Activated CD4-positive, alpha-beta T cell treated with anti-CD3 and anti-CD28 coated beads, Interleukin-2, amount 50 U/mL, for 48 hours (primary cell): ENCODE results near the gene RGS10.
"Not testable (repeated sequence)": the region's sequence is repeated elsewhere in the genome, so short reads cannot be mapped to it uniquely, and the experiment has no call there.

Experiments used
- DNase-seq, 2 experiments: peaks; one replicate each; pipeline ENCODE4 v3.0.0-alpha.2; 2020

RGS10 gene

GRCh38 chr10:119542357-119542987 is at the start of gene RGS10:
Gene RGS10, minus strand, starts transcription at chr10:119542719. Its CDS starts 81 bp downstream, at chr10:119542638.
- peak; percentile 88 to 89 for DNase-seq

- DNase-seq: no peak
Measured at GRCh38 chr10:119588071-119588470, 45.6 kb upstream of the RGS10 start.

- DNase-seq: no peak
Measured at GRCh38 chr10:119578355-119578754, 35.8 kb upstream of the RGS10 start.

- no peak for DNase-seq
Measured at GRCh38 chr10:119575991-119576390, 33.5 kb upstream of the RGS10 start.

GRCh38 chr10:119575506-119575905 is 33.0 kb upstream of the RGS10 start:
- no peak for DNase-seq

GRCh38 chr10:119567978-119568377 is 25.5 kb upstream of the RGS10 start:
- DNase-seq: no peak

- no peak for DNase-seq
Measured at GRCh38 chr10:119562097-119562496, 19.6 kb upstream of the RGS10 start.

- not testable (repeated sequence) for DNase-seq
Measured at GRCh38 chr10:119559511-119559910, 17.0 kb upstream of the RGS10 start.

GRCh38 chr10:119556081-119556480 is 13.6 kb upstream of the RGS10 start:
- DNase-seq: not testable (repeated sequence)

- no peak for DNase-seq
Measured at GRCh38 chr10:119555178-119555784, 12.8 kb upstream of the RGS10 start.

GRCh38 chr10:119550827-119551226 is 8.3 kb upstream of the RGS10 start:
- no peak for DNase-seq

GRCh38 chr10:119549247-119549999 is 6.9 kb upstream of the RGS10 start:
- DNase-seq: no peak

- DNase-seq: no peak
Measured at GRCh38 chr10:119546009-119546408, 3.5 kb upstream of the RGS10 start.

- DNase-seq: no peak
Measured at GRCh38 chr10:119545310-119545709, 2.8 kb upstream of the RGS10 start.

- no peak for DNase-seq
Measured at GRCh38 chr10:119543814-119544642, 1.5 kb upstream of the RGS10 start.

GRCh38 chr10:119542988-119543813 is 682 bp upstream of the RGS10 start:
- DNase-seq: peak; percentile 70 to 78

GRCh38 chr10:119541459-119542356 is 811 bp downstream of the RGS10 start:
- peak; percentile 71 to 75 for DNase-seq

- peak; percentile 33 to 50 for DNase-seq
Measured at GRCh38 chr10:119541046-119541445, 1.5 kb downstream of the RGS10 start.

GRCh38 chr10:119540038-119540437 is 2.5 kb downstream of the RGS10 start:
- no peak for DNase-seq

GRCh38 chr10:119539359-119539825 is 3.1 kb downstream of the RGS10 start:
- peak; percentile 33 to 51 for DNase-seq
